Sigmoid colon (tissue), 7 donors: Measurements from ENCODE around the gene CCSER1. TPM values are rescaled to one million over a fixed set of nuclear protein-coding genes. Genes with fewer than 3 reads are reported as not detected.

ENCODE experiments used
- DNase-seq: peaks from one replicate; pipeline ENCODE4 v3.0.0-alpha.2; 2019
- H3K27ac ChIP-seq, 4 donors: fragments of 200-600 bp; sonication (generic); one replicate each; pipeline ENCODE4 v1.5.1; 2016 to 2019; ENCODE audit warnings: mild to moderate bottlenecking in 1 of 4
- H3K27me3 ChIP-seq, 3 donors: fragments of 200-600 bp; sonication (generic); one replicate each; pipeline ENCODE4 v1.5.1; 2019; ENCODE audit warnings: mild to moderate bottlenecking in 1 of 3
- H3K36me3 ChIP-seq, 4 donors: fragments of 200-600 bp; sonication (generic); one replicate each; pipeline ENCODE4 v1.5.1; 2016 to 2019
- H3K4me1 ChIP-seq, 4 donors: fragments of 200-600 bp; sonication (generic); one replicate each; pipeline ENCODE4 v1.5.1; 2017 to 2019
- H3K4me3 ChIP-seq, 4 donors: fragments of 200-600 bp; sonication (generic); one replicate each; pipeline ENCODE4 v1.5.1; 2017 to 2019; ENCODE audit warnings: mild to moderate bottlenecking in 2 of 4, moderate library complexity in 1 of 4
- H3K9me3 ChIP-seq, 4 donors: fragments of 200-600 bp in 3 of 4; sonication (generic) in 3 of 4; one replicate each; pipeline versions ENCODE4 v1.5.1 to v1.6.1; 2013 to 2019
- EP300 ChIP-seq, 4 donors: sonication (generic); formaldehyde crosslinking; IDR thresholded peaks; one replicate each; pipeline ENCODE4 v1.6.1; 2017; ENCODE audit warnings: antibody characterized with exemption in 4 of 4
- POLR2A ChIP-seq, 2 donors: fragments of 450-650 bp; IDR thresholded peaks; one replicate each; pipeline ENCODE4 v1.6.1; 2016; ENCODE audit warnings: antibody characterized with exemption in 2 of 2, mild to moderate bottlenecking in 2 of 2, moderate library complexity in 2 of 2
- POLR2AphosphoS5 ChIP-seq, 4 donors: sonication (generic); formaldehyde crosslinking; IDR thresholded peaks; one replicate each; pipeline ENCODE4 v1.6.1; 2017; ENCODE audit warnings: antibody characterized with exemption in 4 of 4
- WGBS, 2 donors: extraction: QIAGEN DNeasy Blood & Tissue Kit; methylation state at CpG; one replicate each; pipeline ENCODE4 v1.1.7; 2013; 5-methylcytosine and 5-hydroxymethylcytosine counted together
- intact Hi-C: fragments of 100-400 bp; cut with DNase I; formaldehyde crosslinking; loops from one replicate; pipeline ENCODE4 v1.15.1; 2023
- polyA plus RNA-seq, 3 donors: library from polyadenylated mRNA; stranded (reverse); fragments of 200-250 nt; gene quantifications; one replicate each; pipeline ENCODE4 v1.2.3, GENCODE V29; 2013
- total RNA-seq, 4 donors: library from RNA; depleted of rRNA; stranded (reverse); fragments of >200 nt; gene quantifications; one replicate each; pipeline ENCODE4 v1.1.0, GENCODE V29; 2016
- TF ChIP-seq, protein P1 (sequence below), 4 experiments: fragments of 450-650 bp in 3 of 4; fragments of 200-600 bp in 1 of 4; IDR thresholded peaks; one replicate each; pipeline ENCODE4 v1.5.1; 2016 to 2019; ENCODE audit warnings: antibody characterized with exemption in 4 of 4, mild to moderate bottlenecking in 3 of 4, moderate library complexity in 2 of 4
- donor health status: healthy with polysubstance abuse.
- donor health status: Bipolar disorder and iron deficiency.
- donor health status: healthy.

The CCSER1 gene
- total and polyA plus RNA-seq, 7 donors, result 1.6 to 7.2 (median 4.2) TPM

DNA sequence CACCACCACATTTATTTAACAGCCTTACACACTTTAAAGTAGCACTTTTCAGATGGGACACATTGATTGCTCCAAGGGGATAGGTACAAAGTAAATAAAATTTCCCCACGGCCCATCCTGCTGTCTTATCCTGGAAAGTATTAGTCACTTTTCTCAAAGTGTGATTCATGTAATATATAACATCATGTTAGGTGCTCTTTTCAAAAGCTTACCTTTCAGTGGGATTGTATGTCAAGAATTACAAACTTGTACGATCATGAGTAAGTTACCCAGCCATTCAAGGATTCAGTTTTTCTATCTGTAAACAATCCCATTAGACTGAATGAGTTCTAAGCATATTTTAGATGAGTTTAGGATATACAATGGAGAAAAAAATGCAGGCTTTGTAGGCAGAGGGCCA, 1300.0 kb downstream of the CCSER1 start:
- no peaks in the 10 kb centered on the region for H3K9me3 ChIP-seq
- intact Hi-C loops, result no loop called here
- WGBS, 2 donors, result 81 to 87% methylated on average over 2 of the region's 2 CpGs

DNA sequence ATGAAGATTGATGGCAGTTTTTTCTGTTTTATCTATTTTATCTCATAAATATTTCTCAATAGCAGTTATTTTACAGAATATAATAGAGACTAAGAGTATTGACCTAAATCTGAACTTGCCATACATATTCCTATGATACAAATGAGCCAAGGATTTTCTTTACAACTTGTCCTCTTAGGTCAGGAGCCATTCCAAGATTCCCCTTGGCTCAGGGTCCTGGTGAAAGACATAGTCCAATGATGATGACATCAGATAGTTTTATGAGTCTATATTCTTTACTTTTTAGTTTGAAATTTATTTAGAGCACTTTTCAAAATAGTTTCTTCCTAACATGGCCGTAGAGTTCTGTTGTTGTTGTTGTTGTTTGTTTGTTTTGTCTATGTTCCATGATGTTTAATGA, 1307.4 kb downstream of the CCSER1 start:
- no peak overlapping the region for H3K4me3 ChIP-seq
- no peaks in the 10 kb centered on the region for H3K36me3 ChIP-seq
- H3K9me3 ChIP-seq, result peaks cover 0 to 3% (median 0%) of the 10 kb centered on the region in 4 donors
- H3K4me1 ChIP-seq, result no peaks in the 10 kb centered on the region
- intact Hi-C loops, result no loop called here
- H3K27me3 ChIP-seq, result no peaks in the 10 kb centered on the region
- H3K27ac ChIP-seq, result no peak overlapping the region
- no peak for TF ChIP-seq EP300 (IDR thresholded peaks at IDR 0.05)
- TF ChIP-seq POLR2A (IDR thresholded peaks at IDR 0.05), result no peak
- TF ChIP-seq, protein P1, sequence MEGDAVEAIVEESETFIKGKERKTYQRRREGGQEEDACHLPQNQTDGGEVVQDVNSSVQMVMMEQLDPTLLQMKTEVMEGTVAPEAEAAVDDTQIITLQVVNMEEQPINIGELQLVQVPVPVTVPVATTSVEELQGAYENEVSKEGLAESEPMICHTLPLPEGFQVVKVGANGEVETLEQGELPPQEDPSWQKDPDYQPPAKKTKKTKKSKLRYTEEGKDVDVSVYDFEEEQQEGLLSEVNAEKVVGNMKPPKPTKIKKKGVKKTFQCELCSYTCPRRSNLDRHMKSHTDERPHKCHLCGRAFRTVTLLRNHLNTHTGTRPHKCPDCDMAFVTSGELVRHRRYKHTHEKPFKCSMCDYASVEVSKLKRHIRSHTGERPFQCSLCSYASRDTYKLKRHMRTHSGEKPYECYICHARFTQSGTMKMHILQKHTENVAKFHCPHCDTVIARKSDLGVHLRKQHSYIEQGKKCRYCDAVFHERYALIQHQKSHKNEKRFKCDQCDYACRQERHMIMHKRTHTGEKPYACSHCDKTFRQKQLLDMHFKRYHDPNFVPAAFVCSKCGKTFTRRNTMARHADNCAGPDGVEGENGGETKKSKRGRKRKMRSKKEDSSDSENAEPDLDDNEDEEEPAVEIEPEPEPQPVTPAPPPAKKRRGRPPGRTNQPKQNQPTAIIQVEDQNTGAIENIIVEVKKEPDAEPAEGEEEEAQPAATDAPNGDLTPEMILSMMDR (IDR thresholded peaks at IDR 0.05), result no peak
- TF ChIP-seq POLR2AphosphoS5 (IDR thresholded peaks at IDR 0.05), result no peak
- DNase-seq, result no peak
- WGBS, 2 donors, result 51 to 88% methylated on average over 1 of the region's 1 CpG

More for the DNA sequence above, 1300.0 kb downstream of the CCSER1 start:
- Histone ChIP-seq H3K4me3 (no peak overlapping the region), H3K27me3 (no peaks in the 10 kb centered on the region), H3K4me1 (no peaks in the 10 kb centered on the region), H3K36me3 (no peaks in the 10 kb centered on the region), H3K27ac (no peak overlapping the region)
- DNase-seq, result no peak
- TF ChIP-seq, protein P1 (IDR thresholded peaks at IDR 0.05), result no peak
- TF ChIP-seq POLR2AphosphoS5 (IDR thresholded peaks at IDR 0.05) (no peak), POLR2A (IDR thresholded peaks at IDR 0.05) (no peak), EP300 (IDR thresholded peaks at IDR 0.05) (no peak)

DNA sequence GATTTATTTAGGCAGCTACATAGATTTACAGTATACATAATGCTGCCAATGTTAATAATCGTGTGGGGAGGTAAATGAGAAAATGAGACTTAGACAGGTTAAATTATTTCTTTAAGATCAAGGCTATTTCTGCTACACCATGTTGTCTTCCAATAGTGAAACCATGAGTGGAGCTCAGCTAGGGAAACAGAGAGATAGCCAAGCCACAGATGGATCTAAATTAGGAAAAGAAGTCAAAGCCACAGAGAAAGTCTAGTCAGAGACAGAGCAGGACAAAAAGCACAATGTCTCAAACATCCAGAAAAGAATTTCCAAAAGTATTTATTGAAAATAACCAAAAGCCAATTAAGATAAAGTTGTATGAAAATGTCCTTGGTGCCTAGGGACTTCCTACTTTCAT, 1309.4 kb downstream of the CCSER1 start:
- no peak overlapping the region for H3K27ac ChIP-seq
- 84 to 85% methylated on average over 1 of the region's 1 CpG for WGBS, 2 donors
- H3K4me3 ChIP-seq, result no peak overlapping the region
- intact Hi-C loops, result no loop called here
- no peak for DNase-seq
- H3K9me3 ChIP-seq, result peaks cover 0 to 3% (median 0%) of the 10 kb centered on the region in 4 donors
- no peaks in the 10 kb centered on the region for H3K36me3 ChIP-seq
- H3K27me3 ChIP-seq, result no peaks in the 10 kb centered on the region
- H3K4me1 ChIP-seq, result no peaks in the 10 kb centered on the region
- TF ChIP-seq POLR2AphosphoS5 (IDR thresholded peaks at IDR 0.05), result no peak
- TF ChIP-seq EP300 (IDR thresholded peaks at IDR 0.05), result no peak
- TF ChIP-seq POLR2A (IDR thresholded peaks at IDR 0.05), result no peak
- TF ChIP-seq, protein P1 (IDR thresholded peaks at IDR 0.05), result no peak

DNA sequence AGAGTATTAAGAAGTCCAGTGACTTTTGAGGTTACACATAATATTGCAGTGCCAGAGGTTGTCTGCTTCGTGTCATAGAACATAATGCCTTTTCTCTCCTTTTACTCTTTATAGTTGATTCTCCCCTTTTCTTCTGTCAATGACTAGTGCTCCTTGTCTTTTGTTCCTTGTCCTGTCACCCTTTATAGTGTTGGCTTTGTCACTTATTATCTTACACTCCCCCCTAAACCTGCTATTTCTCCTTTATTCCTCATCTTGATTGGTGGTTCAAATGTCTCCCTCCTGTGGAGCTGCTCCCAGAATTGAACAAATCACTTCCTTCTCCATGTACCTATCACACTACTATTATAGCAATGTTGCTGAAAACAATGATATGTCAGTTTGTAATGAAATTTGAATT, 1320.0 kb downstream of the CCSER1 start:
- Histone ChIP-seq H3K4me3 (no peak overlapping the region), H3K27ac (no peak overlapping the region), H3K9me3 (no peaks in the 10 kb centered on the region), H3K27me3 (no peaks in the 10 kb centered on the region), H3K4me1 (no peaks in the 10 kb centered on the region), H3K36me3 (no peaks in the 10 kb centered on the region)
- TF ChIP-seq POLR2AphosphoS5 (IDR thresholded peaks at IDR 0.05) (no peak), POLR2A (IDR thresholded peaks at IDR 0.05) (no peak)
- TF ChIP-seq, protein P1 (IDR thresholded peaks at IDR 0.05), result no peak
- intact Hi-C loops, result no loop called here
- DNase-seq, result no peak
- WGBS, 2 donors, result 82 to 87% methylated on average over 1 of the region's 1 CpG

DNA sequence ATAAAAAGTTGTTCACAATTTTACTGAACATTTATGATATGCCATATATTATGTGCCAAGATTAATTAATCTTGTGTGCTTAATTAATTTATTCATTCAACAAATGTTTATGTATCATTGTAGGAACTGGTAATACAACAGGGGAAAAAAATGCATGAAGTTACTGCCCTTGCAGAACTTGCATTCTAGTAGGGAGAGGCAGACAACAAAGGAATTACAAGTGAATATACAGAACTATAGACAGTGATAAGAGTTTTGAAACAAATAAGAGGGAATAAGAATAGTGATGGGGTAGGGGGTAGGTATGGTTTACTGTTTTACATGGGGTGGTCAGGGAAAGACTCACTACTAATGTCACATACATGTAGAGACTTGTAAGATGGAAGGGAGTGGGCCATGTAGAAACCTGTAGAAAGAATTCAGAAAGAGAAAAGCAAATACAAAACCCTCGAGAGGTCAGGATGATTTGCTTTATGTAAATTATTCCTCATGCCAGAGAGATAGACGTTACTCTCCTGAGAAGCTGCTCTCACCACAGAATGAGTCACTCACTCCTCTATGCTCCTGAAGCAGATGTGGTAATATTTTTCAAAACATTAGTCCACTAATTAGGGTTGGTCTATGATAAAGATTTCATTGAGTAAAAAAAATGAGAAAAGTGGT, 1321.6 kb downstream of the CCSER1 start:
- no peaks in the 10 kb centered on the region for H3K9me3 ChIP-seq

More for the DNA sequence above, 1321.6 kb downstream of the CCSER1 start:
- no peak for DNase-seq
- intact Hi-C loops, result no loop called here
- WGBS, 2 donors, result 68 to 74% methylated on average over 2 of the region's 2 CpGs
- H3K36me3 ChIP-seq, result no peaks in the 10 kb centered on the region
- no peak overlapping the region for H3K4me3 ChIP-seq
- no peak overlapping the region for H3K27ac ChIP-seq
- TF ChIP-seq POLR2AphosphoS5 (IDR thresholded peaks at IDR 0.05) (no peak), POLR2A (IDR thresholded peaks at IDR 0.05) (no peak), EP300 (IDR thresholded peaks at IDR 0.05) (no peak)
- TF ChIP-seq, protein P1 (IDR thresholded peaks at IDR 0.05), result no peak
- no peaks in the 10 kb centered on the region for H3K27me3 ChIP-seq
- H3K4me1 ChIP-seq, result no peaks in the 10 kb centered on the region
